Measurements from ENCODE around the gene KAZN.

KAZN gene

GRCh38 chr1:14946011-14946359 lies 347.5 kb downstream of the KAZN start:
- Histone ChIP-seq H3K9me3 (replicated peaks; ENCODE audit: insufficient read depth, low read length) (no peaks in the 10 kb centered on the region), H3K4me1 (ENCODE audit: low read length) (no peaks in the 10 kb centered on the region), H3K4me3 (ENCODE audit: low read length) (no peak overlapping the region), H3K9ac (ENCODE audit: low read length) (no peak overlapping the region), H3K4me2 (ENCODE audit: low read depth, low read length) (no peak overlapping the region), H3K9me2 (replicated peaks; ENCODE audit: insufficient read depth, low read length) (no peaks in the 10 kb centered on the region), H4K20me1 (ENCODE audit: insufficient read depth, low read length) (no peaks in the 10 kb centered on the region), H3K79me2 (ENCODE audit: low read length) (no peaks in the 10 kb centered on the region), H3F3A (ENCODE audit: insufficient read depth, low read length) (no peaks in the 10 kb centered on the region), H3K27me3 (replicated peaks; ENCODE audit: insufficient read depth, low read length) (no peaks in the 10 kb centered on the region), H3K36me3 (replicated peaks; ENCODE audit: insufficient read depth, low read length) (no peaks in the 10 kb centered on the region), H2AFZ (ENCODE audit: low read length) (no peak overlapping the region), H3K27ac (ENCODE audit: low read length) (no peak overlapping the region)
- DNase-seq, result no peak
- no peak for TF ChIP-seq CTCF (IDR thresholded peaks at IDR 0.05; ENCODE audit: low read length)
- no peak for TF ChIP-seq EZH2 (optimal IDR thresholded peaks at IDR 0.05; ENCODE audit: low read depth, low read length)
- no peak for TF ChIP-seq EZH2phosphoT487 (IDR thresholded peaks at IDR 0.05; ENCODE audit: low read length)

GRCh38 chr1:14946684-14947238 lies 348.3 kb downstream of the KAZN start:
- Histone ChIP-seq H3F3A (ENCODE audit: insufficient read depth, low read length) (no peaks in the 10 kb centered on the region), H3K79me2 (ENCODE audit: low read length) (no peaks in the 10 kb centered on the region), H3K9me2 (replicated peaks; ENCODE audit: insufficient read depth, low read length) (no peaks in the 10 kb centered on the region), H3K27me3 (replicated peaks; ENCODE audit: insufficient read depth, low read length) (no peaks in the 10 kb centered on the region), H3K4me2 (ENCODE audit: low read depth, low read length) (no peak overlapping the region), H2AFZ (ENCODE audit: low read length) (no peak overlapping the region), H3K27ac (ENCODE audit: low read length) (no peak overlapping the region), H3K9me3 (replicated peaks; ENCODE audit: insufficient read depth, low read length) (no peaks in the 10 kb centered on the region), H3K9ac (ENCODE audit: low read length) (no peak overlapping the region), H3K4me1 (ENCODE audit: low read length) (no peaks in the 10 kb centered on the region), H4K20me1 (ENCODE audit: insufficient read depth, low read length) (no peaks in the 10 kb centered on the region), H3K36me3 (replicated peaks; ENCODE audit: insufficient read depth, low read length) (no peaks in the 10 kb centered on the region), H3K4me3 (ENCODE audit: low read length) (no peak overlapping the region)
- TF ChIP-seq EZH2 (optimal IDR thresholded peaks at IDR 0.05; ENCODE audit: low read depth, low read length) (no peak), EZH2phosphoT487 (IDR thresholded peaks at IDR 0.05; ENCODE audit: low read length) (no peak), CTCF (IDR thresholded peaks at IDR 0.05; ENCODE audit: low read length) (no peak)
- DNase-seq, result no peak

- DNase-seq, result no peak
- Histone ChIP-seq H3K4me3 (ENCODE audit: low read length) (no peak overlapping the region), H3K27ac (ENCODE audit: low read length) (no peak overlapping the region), H4K20me1 (ENCODE audit: insufficient read depth, low read length) (no peaks in the 10 kb centered on the region), H2AFZ (ENCODE audit: low read length) (no peak overlapping the region), H3K9ac (ENCODE audit: low read length) (no peak overlapping the region), H3K79me2 (ENCODE audit: low read length) (no peaks in the 10 kb centered on the region), H3K9me3 (replicated peaks; ENCODE audit: insufficient read depth, low read length) (no peaks in the 10 kb centered on the region), H3K27me3 (replicated peaks; ENCODE audit: insufficient read depth, low read length) (no peaks in the 10 kb centered on the region), H3K36me3 (replicated peaks; ENCODE audit: insufficient read depth, low read length) (no peaks in the 10 kb centered on the region), H3K4me2 (ENCODE audit: low read depth, low read length) (no peak overlapping the region), H3K4me1 (ENCODE audit: low read length) (no peaks in the 10 kb centered on the region), H3K9me2 (replicated peaks; ENCODE audit: insufficient read depth, low read length) (no peaks in the 10 kb centered on the region), H3F3A (ENCODE audit: insufficient read depth, low read length) (no peaks in the 10 kb centered on the region)
- TF ChIP-seq CTCF (IDR thresholded peaks at IDR 0.05; ENCODE audit: low read length) (no peak), EZH2phosphoT487 (IDR thresholded peaks at IDR 0.05; ENCODE audit: low read length) (no peak), EZH2 (optimal IDR thresholded peaks at IDR 0.05; ENCODE audit: low read depth, low read length) (no peak)
These were observed 348.9 kb downstream of the KAZN start for GRCh38 chr1:14947421-14947820.

Measured in MM.1S (cell line).